HCT116 (cell line): ENCODE measurements around the gene DIP2C. TPM values are rescaled to one million over a fixed set of nuclear protein-coding genes. Genes with fewer than 3 reads are reported as not detected.

Source experiments
- ATAC-seq: fragments of 200-7000 bp; cut with Tn5 transposase; 2 replicates; pipeline ENCODE4 v1.9.1; 2020; ENCODE audit warnings: mild to moderate bottlenecking, moderate library complexity
- BruUV-seq: library from RNA; stranded (reverse); fragments of 400-500 nt; replicated peaks from 2 replicates; lab custom pipeline; 2021; lab: Mats Ljungman, UMichigan
- CTCF ChIA-PET: fragments of 300-600 bp; sonication (Branson Sonifier 250); formaldehyde crosslinking; loops from one replicate; lab custom pipeline; 2021; ENCODE audit warnings: antibody characterized with exemption; lab: Charles Lee
- POLR2A ChIA-PET: fragments of 300-600, 350-600 bp; sonication (Branson Sonifier 250); formaldehyde crosslinking; loops from one replicate; lab custom pipeline; 2021; ENCODE audit warnings: antibody characterized with exemption; lab: Charles Lee
- RAD21 ChIA-PET, 2 experiments: fragments of 300-600 bp; sonication (Branson Sonifier 250); formaldehyde crosslinking; loops; one replicate each; lab custom pipeline; 2023; ENCODE audit warnings: low total read pairs in 2 of 2; ENCODE audit not compliant: uncharacterized antibody in 2 of 2, unreplicated experiment in 2 of 2, low non-redundant PET in 1 of 2; lab: Charles Lee
- DNase-seq: peaks from one replicate; pipeline ENCODE4 v3.0.0-alpha.2; 2010; ENCODE audit warnings: low read depth, low spot score
- H2AFZ ChIP-seq: fragments of 200-600 bp; shearing (Covaris generic), sonication (generic); 2 replicates; pipeline ENCODE4 v1.6.1; 2017; ENCODE audit warnings: low read depth, mixed run types, mixed read lengths, antibody characterized with exemption, low read length; ENCODE audit not compliant: poor library complexity, severe bottlenecking
- H3K27ac ChIP-seq: 2 replicates; pipeline ENCODE4 v1.5.1; 2012; ENCODE audit warnings: low read depth, low read length
- H3K27me3 ChIP-seq: fragments of 200-600 bp; sonication (generic); 2 replicates; pipeline ENCODE4 v1.6.1; 2016; ENCODE audit warnings: mixed run types, low read length, mixed read lengths; ENCODE audit not compliant: insufficient read depth
- H3K36me3 ChIP-seq, 2 experiments: fragments of 200-500 bp in 1 of 2; fragments of 200-600 bp in 1 of 2; sonication (Bioruptor generic) in 1 of 2; sonication (generic) in 1 of 2; 2 replicates each; pipeline versions ENCODE4 v1.5.1 to v1.6.1; 2014 to 2016; ENCODE audit warnings: low read length in 2 of 2, inconsistent platforms in 1 of 2, mixed read lengths in 1 of 2, mixed run types in 1 of 2; ENCODE audit not compliant: insufficient read depth in 2 of 2, control insufficient read depth in 1 of 2
- H3K4me1 ChIP-seq, 2 experiments: fragments of 200-600 bp in 1 of 2; sonication (generic) in 1 of 2; 2 replicates each; pipeline versions ENCODE4 v1.5.1 to v1.6.1; 2012 to 2017; ENCODE audit warnings: low read length in 2 of 2, inconsistent platforms in 1 of 2, mild to moderate bottlenecking in 1 of 2, mixed read lengths in 1 of 2, mixed run types in 1 of 2, moderate library complexity in 1 of 2; ENCODE audit not compliant: insufficient read depth in 2 of 2, control insufficient read depth in 1 of 2
- H3K4me2 ChIP-seq: fragments of 200-600 bp; sonication (generic); 2 replicates; pipeline ENCODE4 v1.6.1; 2017; ENCODE audit warnings: mixed run types, low read length, mixed read lengths
- H3K4me3 ChIP-seq, 2 experiments: fragments of 200-600 bp in 1 of 2; sonication (generic) in 1 of 2; replicated peaks in 1 of 2; 2 replicates each; pipeline ENCODE4 v1.5.1; 2011 to 2016; ENCODE audit warnings: low read length in 2 of 2, control low read depth in 1 of 2, low read depth in 1 of 2, mild to moderate bottlenecking in 1 of 2, mixed read lengths in 1 of 2, mixed run types in 1 of 2
- H3K79me2 ChIP-seq: fragments of 200-600 bp; sonication (generic); 2 replicates; pipeline ENCODE4 v1.6.1; 2017; ENCODE audit warnings: mild to moderate bottlenecking, mixed run types, low read length, moderate library complexity, mixed read lengths; ENCODE audit not compliant: insufficient read depth
- H3K9ac ChIP-seq: fragments of 200-600 bp; sonication (generic); 2 replicates; pipeline ENCODE4 v1.6.1; 2016; ENCODE audit warnings: low read length, mixed read lengths
- H3K9me2 ChIP-seq: fragments of 200-600 bp; sonication (generic), shearing (Covaris generic); 2 replicates; pipeline ENCODE4 v1.6.1; 2017; ENCODE audit warnings: mixed run types, mild to moderate bottlenecking, moderate library complexity; ENCODE audit not compliant: insufficient read depth
- H3K9me3 ChIP-seq, 2 experiments: fragments of 200-500 bp in 1 of 2; fragments of 200-600 bp in 1 of 2; sonication (Bioruptor generic) in 1 of 2; sonication (generic) in 1 of 2; 2 replicates each; pipeline ENCODE4 v1.6.1; 2014 to 2017; ENCODE audit warnings: low read length in 2 of 2, mixed read lengths in 2 of 2, inconsistent platforms in 1 of 2, low read depth in 1 of 2, mild to moderate bottlenecking in 1 of 2, mixed run types in 1 of 2, moderate library complexity in 1 of 2; ENCODE audit not compliant: control insufficient read depth in 1 of 2, insufficient read depth in 1 of 2
- H4K20me1 ChIP-seq: fragments of 200-600 bp; sonication (generic), shearing (Covaris generic); 2 replicates; pipeline ENCODE4 v1.6.1; 2017; ENCODE audit warnings: mixed run types, mild to moderate bottlenecking, moderate library complexity; ENCODE audit not compliant: insufficient read depth
- CBX3 ChIP-seq: IDR thresholded peaks from 2 replicates; pipeline ENCODE4 v1.6.1; 2012; ENCODE audit warnings: low read depth
- CEBPB ChIP-seq: IDR thresholded peaks from 2 replicates; pipeline ENCODE4 v1.6.1; 2012; ENCODE audit warnings: low read depth
- EGR1 ChIP-seq: IDR thresholded peaks from 2 replicates; pipeline ENCODE4 v1.6.1; 2012; ENCODE audit warnings: low read depth
- JUND ChIP-seq: IDR thresholded peaks from 2 replicates; pipeline ENCODE4 v1.6.1; 2012
- POLR2AphosphoS5 ChIP-seq: IDR thresholded peaks from 2 replicates; pipeline ENCODE4 v1.6.1; 2011; ENCODE audit warnings: mild to moderate bottlenecking, low read depth, low read length, moderate library complexity
- RAD21 ChIP-seq: IDR thresholded peaks from 2 replicates; pipeline ENCODE4 v1.6.1; 2012; ENCODE audit warnings: low read depth, mild to moderate bottlenecking
- SIN3A ChIP-seq: IDR thresholded peaks from 2 replicates; pipeline ENCODE4 v1.6.1; 2012; ENCODE audit warnings: low read depth
- SP1 ChIP-seq: IDR thresholded peaks from 2 replicates; pipeline ENCODE4 v1.6.1; 2012; ENCODE audit warnings: low read depth
- SRF ChIP-seq: IDR thresholded peaks from 2 replicates; pipeline ENCODE4 v1.6.1; 2012; ENCODE audit warnings: low read depth
- TCF7L2 ChIP-seq: IDR thresholded peaks from 2 replicates; pipeline ENCODE4 v1.7.0; 2011; ENCODE audit warnings: borderline replicate concordance, inconsistent platforms; ENCODE audit not compliant: insufficient read depth, insufficient read length; ENCODE audit errors: extremely low read depth
- ZFX ChIP-seq: fragments of 450-650 bp; IDR thresholded peaks from 2 replicates; pipeline ENCODE4 v1.6.1; 2017
- ZNF274 ChIP-seq: fragments of 200-500 bp; sonication (Bioruptor generic); IDR thresholded peaks from 2 replicates; pipeline ENCODE4 v1.6.1; 2014; ENCODE audit warnings: mild to moderate bottlenecking, low read depth, low read length, inconsistent platforms
- intact Hi-C: fragments of 100-400 bp; cut with micrococcal nuclease; formaldehyde crosslinking; loops from 2 replicates; pipeline ENCODE4 v1.10.0; 2022
- total RNA-seq: library from RNA; stranded (reverse); gene quantifications from one replicate; pipeline ENCODE4 v1.2.1, GENCODE V29; 2021; ENCODE audit not compliant: unreplicated experiment
- TF ChIP-seq, protein P1 (sequence below): IDR thresholded peaks from 2 replicates; pipeline ENCODE4 v1.6.1; 2012
- TF ChIP-seq, protein P2 (sequence below): IDR thresholded peaks from 2 replicates; pipeline ENCODE4 v1.6.1; 2012; ENCODE audit warnings: low read depth
- TF ChIP-seq, protein P3 (sequence below), 3 experiments: fragments of 200-600 bp in 1 of 3; sonication (generic) in 1 of 3; IDR thresholded peaks in 2 of 3; conservative IDR thresholded peaks in 1 of 3; 2 replicates each; pipeline ENCODE4 v1.5.1; 2012 to 2017; ENCODE audit warnings: low read depth in 2 of 3, low read length in 2 of 3, antibody characterized with exemption in 1 of 3, borderline replicate concordance in 1 of 3, control low read depth in 1 of 3, mild to moderate bottlenecking in 1 of 3, mixed read lengths in 1 of 3, mixed run types in 1 of 3, moderate library complexity in 1 of 3; ENCODE audit not compliant: insufficient read depth in 1 of 3

DIP2C gene
- total RNA-seq, 1 experiment from 2014 or later: 15.4 TPM

DNA sequence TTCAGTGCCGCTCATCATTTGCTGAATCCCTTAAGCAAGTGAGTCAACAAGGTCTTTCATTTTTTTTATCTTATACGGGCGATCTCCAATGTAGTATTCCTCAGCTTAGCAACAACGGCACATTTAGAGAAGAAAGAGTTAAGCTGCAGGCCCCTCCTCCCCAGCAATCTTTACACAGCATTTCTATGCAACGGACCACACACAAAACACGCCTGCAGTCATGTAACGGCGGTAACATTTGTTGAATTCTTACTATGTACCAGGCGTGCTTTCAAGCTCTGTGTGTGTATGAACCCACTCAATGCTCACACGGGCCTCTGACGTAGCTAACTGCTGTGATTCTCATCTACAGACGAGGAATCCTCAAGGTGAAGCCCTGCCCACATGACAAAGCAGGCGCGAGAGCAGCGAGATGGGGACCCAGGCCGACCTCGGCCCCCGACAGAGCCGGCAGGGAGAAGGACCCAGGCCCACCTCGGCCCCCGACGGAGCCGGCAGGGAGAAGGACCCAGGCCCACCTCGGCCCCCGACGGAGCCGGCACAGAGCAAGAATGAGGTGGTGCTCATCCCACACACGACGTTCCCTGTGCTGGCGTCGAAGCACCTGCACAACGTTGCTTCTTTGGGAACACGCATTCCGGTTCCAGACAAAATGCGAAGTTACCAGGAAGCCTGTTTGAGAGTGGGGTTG lies 313.5 kb downstream of the DIP2C start:
- RAD21 ChIA-PET: no interaction called here
- no TSS peak for BruUV-seq
- peaks cover 0 to 7% of the 10 kb centered on the region in 2 experiments; a peak in 1 of 4 replicates for H3K4me1 ChIP-seq
- no peaks in the 10 kb centered on the region for H4K20me1 ChIP-seq
- H3K9me2 ChIP-seq: no peaks in the 10 kb centered on the region
- H3K79me2 ChIP-seq: no peaks in the 10 kb centered on the region
- ATAC-seq (no peak), DNase-seq (no peak)
- intact Hi-C loops: no loop called here
- no peak overlapping the region for H3K27ac ChIP-seq
- TF ChIP-seq SRF (no peak), ZNF274 (no peak), RAD21 (no peak), EGR1 (no peak), SP1 (no peak), JUND (no peak), TCF7L2 (no peak), POLR2AphosphoS5 (no peak), CBX3 (no peak), ZFX (no peak), CEBPB (no peak), SIN3A (no peak)
- TF ChIP-seq, protein P1, sequence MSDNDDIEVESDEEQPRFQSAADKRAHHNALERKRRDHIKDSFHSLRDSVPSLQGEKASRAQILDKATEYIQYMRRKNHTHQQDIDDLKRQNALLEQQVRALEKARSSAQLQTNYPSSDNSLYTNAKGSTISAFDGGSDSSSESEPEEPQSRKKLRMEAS: no peak
- TF ChIP-seq, protein P2, sequence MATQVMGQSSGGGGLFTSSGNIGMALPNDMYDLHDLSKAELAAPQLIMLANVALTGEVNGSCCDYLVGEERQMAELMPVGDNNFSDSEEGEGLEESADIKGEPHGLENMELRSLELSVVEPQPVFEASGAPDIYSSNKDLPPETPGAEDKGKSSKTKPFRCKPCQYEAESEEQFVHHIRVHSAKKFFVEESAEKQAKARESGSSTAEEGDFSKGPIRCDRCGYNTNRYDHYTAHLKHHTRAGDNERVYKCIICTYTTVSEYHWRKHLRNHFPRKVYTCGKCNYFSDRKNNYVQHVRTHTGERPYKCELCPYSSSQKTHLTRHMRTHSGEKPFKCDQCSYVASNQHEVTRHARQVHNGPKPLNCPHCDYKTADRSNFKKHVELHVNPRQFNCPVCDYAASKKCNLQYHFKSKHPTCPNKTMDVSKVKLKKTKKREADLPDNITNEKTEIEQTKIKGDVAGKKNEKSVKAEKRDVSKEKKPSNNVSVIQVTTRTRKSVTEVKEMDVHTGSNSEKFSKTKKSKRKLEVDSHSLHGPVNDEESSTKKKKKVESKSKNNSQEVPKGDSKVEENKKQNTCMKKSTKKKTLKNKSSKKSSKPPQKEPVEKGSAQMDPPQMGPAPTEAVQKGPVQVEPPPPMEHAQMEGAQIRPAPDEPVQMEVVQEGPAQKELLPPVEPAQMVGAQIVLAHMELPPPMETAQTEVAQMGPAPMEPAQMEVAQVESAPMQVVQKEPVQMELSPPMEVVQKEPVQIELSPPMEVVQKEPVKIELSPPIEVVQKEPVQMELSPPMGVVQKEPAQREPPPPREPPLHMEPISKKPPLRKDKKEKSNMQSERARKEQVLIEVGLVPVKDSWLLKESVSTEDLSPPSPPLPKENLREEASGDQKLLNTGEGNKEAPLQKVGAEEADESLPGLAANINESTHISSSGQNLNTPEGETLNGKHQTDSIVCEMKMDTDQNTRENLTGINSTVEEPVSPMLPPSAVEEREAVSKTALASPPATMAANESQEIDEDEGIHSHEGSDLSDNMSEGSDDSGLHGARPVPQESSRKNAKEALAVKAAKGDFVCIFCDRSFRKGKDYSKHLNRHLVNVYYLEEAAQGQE: no peak
- TF ChIP-seq, protein P3, sequence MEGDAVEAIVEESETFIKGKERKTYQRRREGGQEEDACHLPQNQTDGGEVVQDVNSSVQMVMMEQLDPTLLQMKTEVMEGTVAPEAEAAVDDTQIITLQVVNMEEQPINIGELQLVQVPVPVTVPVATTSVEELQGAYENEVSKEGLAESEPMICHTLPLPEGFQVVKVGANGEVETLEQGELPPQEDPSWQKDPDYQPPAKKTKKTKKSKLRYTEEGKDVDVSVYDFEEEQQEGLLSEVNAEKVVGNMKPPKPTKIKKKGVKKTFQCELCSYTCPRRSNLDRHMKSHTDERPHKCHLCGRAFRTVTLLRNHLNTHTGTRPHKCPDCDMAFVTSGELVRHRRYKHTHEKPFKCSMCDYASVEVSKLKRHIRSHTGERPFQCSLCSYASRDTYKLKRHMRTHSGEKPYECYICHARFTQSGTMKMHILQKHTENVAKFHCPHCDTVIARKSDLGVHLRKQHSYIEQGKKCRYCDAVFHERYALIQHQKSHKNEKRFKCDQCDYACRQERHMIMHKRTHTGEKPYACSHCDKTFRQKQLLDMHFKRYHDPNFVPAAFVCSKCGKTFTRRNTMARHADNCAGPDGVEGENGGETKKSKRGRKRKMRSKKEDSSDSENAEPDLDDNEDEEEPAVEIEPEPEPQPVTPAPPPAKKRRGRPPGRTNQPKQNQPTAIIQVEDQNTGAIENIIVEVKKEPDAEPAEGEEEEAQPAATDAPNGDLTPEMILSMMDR (IDR thresholded peaks at IDR 0.05 in 2 of 3, conservative IDR thresholded peaks at IDR 0.05 in 1 of 3; ENCODE audit: borderline replicate concordance in 1 of 3, insufficient read depth in 1 of 3, low read depth in 2 of 3, low read length in 2 of 3): no peak
- POLR2A ChIA-PET: no interaction called here
- H3K9ac ChIP-seq: no peak overlapping the region
- H3K4me3 ChIP-seq: no peak overlapping the region
- CTCF ChIA-PET: no interaction called here
- H3K36me3 ChIP-seq: no peaks in the 10 kb centered on the region; a peak in 1 of 4 replicates
- H3K27me3 ChIP-seq: no peaks in the 10 kb centered on the region
- no peak overlapping the region for H2AFZ ChIP-seq
- no peaks in the 10 kb centered on the region for H3K9me3 ChIP-seq
- no peak overlapping the region for H3K4me2 ChIP-seq
